Ovary (tissue), 3 donors: ENCODE results near the gene MLF2.

Experiments
- CTCF ChIP-seq, 3 donors: fragments of 450-650 bp in 2 of 3; fragments of 200-600 bp in 1 of 3; IDR thresholded peaks; one replicate each; pipeline versions ENCODE4 v1.5.1 to v1.8.0; 2016 to 2022; ENCODE audit warnings: antibody characterized with exemption in 3 of 3, mild to moderate bottlenecking in 1 of 3
- POLR2A ChIP-seq: fragments of 450-650 bp; IDR thresholded peaks from one replicate; pipeline ENCODE4 v1.6.1; 2017; ENCODE audit warnings: antibody characterized with exemption, mild to moderate bottlenecking, moderate library complexity
- donor health status: DM: no; HTN: no; CAD: no.

GRCh38 chr12:6775185-6776174 is 22.5 kb upstream of the MLF2 start:
- TF ChIP-seq CTCF (IDR thresholded peaks at IDR 0.05) (no peak), POLR2A (no peak)
